ENCODE results near the gene AOPEP.

AOPEP gene

DNA sequence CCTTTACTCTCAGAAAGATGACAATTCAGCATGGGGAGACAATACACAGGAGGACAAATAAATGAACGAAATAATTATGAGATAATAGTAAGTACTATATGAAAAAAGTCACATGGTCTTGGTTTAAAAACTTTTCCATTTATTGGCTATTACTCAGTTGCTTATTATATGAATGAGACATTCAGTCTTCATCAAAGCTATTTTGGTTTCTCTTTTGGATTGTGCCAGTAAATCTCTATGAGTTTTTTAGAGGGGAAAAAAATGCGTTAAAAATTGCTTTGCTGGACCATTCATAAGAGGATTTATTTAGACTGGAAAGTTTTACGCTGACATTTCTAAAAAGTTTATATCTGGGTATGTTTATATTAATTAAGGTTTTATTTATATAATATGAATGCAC lies 137.7 kb downstream of the AOPEP start:
- no peak overlapping the region for H3K4me2 ChIP-seq (ENCODE audit: low read length)
- no peaks in the 10 kb centered on the region for H3K79me2 ChIP-seq (ENCODE audit: control insufficient read depth, low read length)
- peaks cover 17% of the 10 kb centered on the region for H3K27me3 ChIP-seq (ENCODE audit: control insufficient read depth, low read length)
- H3K4me3 ChIP-seq (ENCODE audit: low read length) = no peak overlapping the region
- no peaks in the 10 kb centered on the region for H3F3A ChIP-seq (ENCODE audit: control insufficient read depth, insufficient read depth)
- no peaks in the 10 kb centered on the region for H3K9me3 ChIP-seq (ENCODE audit: control insufficient read depth, insufficient read depth, low read length)
- peaks cover 21% of the 10 kb centered on the region for H4K20me1 ChIP-seq (ENCODE audit: control insufficient read depth, insufficient read depth, low read depth, low read length)
- TF ChIP-seq EZH2phosphoT487 (IDR thresholded peaks at IDR 0.05; ENCODE audit: borderline replicate concordance, low read length) (no peak), CTCF (IDR thresholded peaks at IDR 0.05; ENCODE audit: low read depth, low read length, poor library complexity, severe bottlenecking) (no peak)
- no peaks in the 10 kb centered on the region for H3K9me2 ChIP-seq (replicated peaks; ENCODE audit: control insufficient read depth, low read length)
- H3K36me3 ChIP-seq (ENCODE audit: control insufficient read depth, low read length) = no peaks in the 10 kb centered on the region
- H3K27ac ChIP-seq (ENCODE audit: low read depth, low read length) = no peak overlapping the region
- peaks cover 23% of the 10 kb centered on the region for H3K4me1 ChIP-seq (ENCODE audit: control insufficient read depth, low read length)

GRCh38 chr9:94864862-94865509 lies 138.5 kb downstream of the AOPEP start:
- no peak for TF ChIP-seq EZH2phosphoT487 (IDR thresholded peaks at IDR 0.05; ENCODE audit: borderline replicate concordance, low read length)
- TF ChIP-seq CTCF (IDR thresholded peaks at IDR 0.05; ENCODE audit: low read depth, low read length, poor library complexity, severe bottlenecking) = no peak
- H3K9me3 ChIP-seq (ENCODE audit: control insufficient read depth, insufficient read depth, low read length) = no peaks in the 10 kb centered on the region
- H3K4me1 ChIP-seq (ENCODE audit: control insufficient read depth, low read length) = peaks cover 19% of the 10 kb centered on the region
- peaks cover 10% of the 10 kb centered on the region for H3K27me3 ChIP-seq (ENCODE audit: control insufficient read depth, low read length)
- no peaks in the 10 kb centered on the region for H3K9me2 ChIP-seq (replicated peaks; ENCODE audit: control insufficient read depth, low read length)
- no peaks in the 10 kb centered on the region for H3K36me3 ChIP-seq (ENCODE audit: control insufficient read depth, low read length)
- H3F3A ChIP-seq (ENCODE audit: control insufficient read depth, insufficient read depth) = no peaks in the 10 kb centered on the region
- H3K4me2 ChIP-seq (ENCODE audit: low read length) = no peak overlapping the region
- H4K20me1 ChIP-seq (ENCODE audit: control insufficient read depth, insufficient read depth, low read depth, low read length) = peaks cover 21% of the 10 kb centered on the region
- no peak overlapping the region for H3K4me3 ChIP-seq (ENCODE audit: low read length)
- no peak overlapping the region for H3K27ac ChIP-seq (ENCODE audit: low read depth, low read length)
- H3K79me2 ChIP-seq (ENCODE audit: control insufficient read depth, low read length) = no peaks in the 10 kb centered on the region

DNA sequence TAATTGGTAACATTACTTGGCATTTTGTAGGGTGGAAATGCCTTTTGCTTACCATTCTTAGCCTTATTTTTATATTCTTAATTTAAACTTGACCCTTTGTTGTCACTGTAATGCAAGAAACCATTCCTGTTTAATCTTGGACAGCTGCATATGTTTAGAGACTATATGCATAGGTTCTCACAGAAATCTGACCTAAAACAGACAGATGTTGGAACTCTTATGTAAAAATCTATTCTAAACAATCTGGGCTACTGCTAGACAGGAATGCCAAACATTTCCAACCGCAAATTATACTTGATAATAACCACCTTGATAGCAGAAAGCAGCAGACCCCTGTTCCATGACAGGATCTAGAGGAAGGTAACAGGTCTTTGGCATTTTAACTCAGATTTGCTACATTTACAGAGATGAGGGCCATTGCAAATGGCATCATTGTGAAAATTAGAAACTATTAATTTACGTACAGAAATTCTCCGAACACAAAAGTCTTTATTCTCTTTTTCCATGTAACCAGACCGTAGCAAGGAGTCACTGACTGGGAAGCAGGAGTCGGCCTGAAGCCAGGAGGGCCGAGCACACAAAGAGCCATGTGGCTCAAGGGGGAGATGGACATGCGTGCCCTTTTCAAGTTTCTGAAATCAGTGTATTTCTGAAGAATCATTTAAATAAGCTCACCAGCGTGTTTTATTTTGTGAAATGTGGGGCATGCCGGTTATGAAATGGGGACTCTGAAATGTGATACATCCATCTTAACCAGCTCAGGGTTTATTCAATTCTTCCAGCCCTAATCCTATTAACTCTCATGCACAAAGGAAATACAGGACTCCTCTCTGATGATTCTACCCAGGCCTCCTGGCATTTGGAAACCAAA lies 139.3 kb downstream of the AOPEP start:
- Histone ChIP-seq H4K20me1 (ENCODE audit: control insufficient read depth, insufficient read depth, low read depth, low read length) (peaks cover 16% of the 10 kb centered on the region), H3K9me2 (replicated peaks; ENCODE audit: control insufficient read depth, low read length) (no peaks in the 10 kb centered on the region), H3K79me2 (ENCODE audit: control insufficient read depth, low read length) (no peaks in the 10 kb centered on the region), H3K4me1 (ENCODE audit: control insufficient read depth, low read length) (peaks cover 11% of the 10 kb centered on the region), H3K9me3 (ENCODE audit: control insufficient read depth, insufficient read depth, low read length) (no peaks in the 10 kb centered on the region), H3K4me2 (ENCODE audit: low read length) (no peak overlapping the region), H3K27me3 (ENCODE audit: control insufficient read depth, low read length) (peaks cover 9% of the 10 kb centered on the region; the same call in 1 of the 2 replicates), H3K36me3 (ENCODE audit: control insufficient read depth, low read length) (no peaks in the 10 kb centered on the region), H3K27ac (ENCODE audit: low read depth, low read length) (no peak overlapping the region), H3K4me3 (ENCODE audit: low read length) (no peak overlapping the region), H3F3A (ENCODE audit: control insufficient read depth, insufficient read depth) (no peaks in the 10 kb centered on the region)
- TF ChIP-seq EZH2phosphoT487 (IDR thresholded peaks at IDR 0.05; ENCODE audit: borderline replicate concordance, low read length) (no peak), CTCF (IDR thresholded peaks at IDR 0.05; ENCODE audit: low read depth, low read length, poor library complexity, severe bottlenecking) (no peak)

Data from DOHH2 (cell line).